A549 (cell line): ENCODE results near the gene FUS. TPM values are rescaled to one million over a fixed set of nuclear protein-coding genes. Genes with fewer than 3 reads are reported as not detected.
A peak's percentile ranks its signal among the peaks of the same experiment; 100 is the strongest.

ENCODE experiments used
- ATAC-seq, 2 experiments: fragments of 200-7000 bp in 1 of 2; fragments of >200 bp in 1 of 2; cut with Nextera tagmentation in 1 of 2; cut with Tn5 transposase in 1 of 2; 3 replicates each; pipeline versions ENCODE4 v1.8.0 to v1.9.1; 2018 to 2020; ENCODE audit warnings: mild to moderate bottlenecking in 1 of 2, moderate library complexity in 1 of 2
- CTCF ChIA-PET: fragments of 300-600 bp; sonication (Branson Sonifier 250); formaldehyde crosslinking; extraction: SDS; loops from one replicate; lab custom pipeline; 2021; ENCODE audit warnings: antibody characterized with exemption, inconsistent platforms; lab: Yijun Ruan, JAX
- POLR2A ChIA-PET: fragments of 350-600 bp; formaldehyde crosslinking; extraction: SDS; loops from one replicate; lab custom pipeline; 2021; ENCODE audit warnings: antibody characterized with exemption, inconsistent platforms; lab: Yijun Ruan, JAX
- DNase-seq, 2 experiments: peaks; one replicate each; pipeline versions ENCODE4 v3.0.0 to v3.0.0-alpha.2; 2011 to 2016; ENCODE audit warnings: low read depth in 1 of 2, low spot score in 1 of 2
- FAIRE-seq: peaks from 2 replicates; lab custom pipeline; 2011; peaks lifted over from hg19 to GRCh38; lab: Jason Lieb, UNC
- H3K27ac ChIP-seq, 2 experiments: fragments of >200 bp; sonication (Bioruptor Twin); formaldehyde crosslinking; 3 replicates each; pipeline ENCODE4 v1.5.1; 2016 to 2017
- H3K4me1 ChIP-seq: fragments of >200 bp; sonication (Bioruptor Twin); formaldehyde crosslinking; 3 replicates; pipeline ENCODE4 v1.6.1; 2016
- H3K4me2 ChIP-seq: fragments of >200 bp; sonication (Bioruptor Twin); formaldehyde crosslinking; 3 replicates; pipeline ENCODE4 v1.6.1; 2016
- H3K4me3 ChIP-seq: fragments of >200 bp; sonication (Bioruptor Twin); formaldehyde crosslinking; 3 replicates; pipeline ENCODE4 v1.5.1; 2016
- H3K9me3 ChIP-seq: fragments of >200 bp; sonication (Bioruptor Twin); formaldehyde crosslinking; 3 replicates; pipeline ENCODE4 v1.6.1; 2016
- CBX8 ChIP-seq: fragments of 200-600 bp; sonication (generic); IDR thresholded peaks from 2 replicates; pipeline ENCODE4 v1.6.1; 2016
- CEBPB ChIP-seq, 2 experiments: fragments of >200 bp in 1 of 2; sonication (Bioruptor Twin) in 1 of 2; formaldehyde crosslinking in 1 of 2; IDR thresholded peaks; 2 replicates each; pipeline ENCODE4 v1.6.1; 2012 to 2016
- CHD4 ChIP-seq: fragments of 200-600 bp; sonication (generic); IDR thresholded peaks from 2 replicates; pipeline ENCODE4 v1.6.1; 2016; ENCODE audit warnings: antibody characterized with exemption, mild to moderate bottlenecking, borderline replicate concordance
- FOSB ChIP-seq: fragments of 250-450 bp; sonication (Bioruptor Pico); IDR thresholded peaks from 2 replicates; pipeline ENCODE4 v1.5.0; 2020; ENCODE audit warnings: mild to moderate bottlenecking, moderate library complexity
- FOSL2 ChIP-seq, 2 experiments: fragments of 450-650 bp in 1 of 2; fragments of >200 bp in 1 of 2; sonication (Bioruptor Twin) in 1 of 2; formaldehyde crosslinking; IDR thresholded peaks; 2 replicates each; pipeline versions ENCODE4 v1.5.0 to v1.6.1; 2016 to 2020; ENCODE audit warnings: mild to moderate bottlenecking in 1 of 2, moderate library complexity in 1 of 2
- HEYL ChIP-seq: fragments of 250-450 bp; sonication (Bioruptor Pico); IDR thresholded peaks from 2 replicates; pipeline ENCODE4 v1.8.0; 2021; ENCODE audit warnings: mild to moderate bottlenecking, moderate library complexity
- HOXB13 ChIP-seq: fragments of 250-450 bp; sonication (Bioruptor Pico); IDR thresholded peaks from 2 replicates; pipeline ENCODE4 v1.5.0; 2020; ENCODE audit warnings: low read depth, mild to moderate bottlenecking, moderate library complexity
- HOXB5 ChIP-seq: fragments of 250-450 bp; sonication (Bioruptor Pico); IDR thresholded peaks from 2 replicates; pipeline ENCODE4 v1.5.0; 2020; ENCODE audit warnings: mild to moderate bottlenecking, moderate library complexity
- JUN ChIP-seq, 2 experiments: fragments of >200 bp; sonication (Bioruptor Twin); formaldehyde crosslinking; IDR thresholded peaks; 2 replicates in 1 of 2; 3 replicates in 1 of 2; pipeline ENCODE4 v1.6.1; 2016 to 2017
- MAZ ChIP-seq: fragments of 150-350 bp; IDR thresholded peaks from 2 replicates; pipeline ENCODE4 v1.6.1; 2014; ENCODE audit warnings: antibody characterized with exemption, low read depth, low read length, borderline replicate concordance
- NPAS2 ChIP-seq: fragments of 250-450 bp; sonication (Bioruptor Pico); IDR thresholded peaks from 2 replicates; pipeline ENCODE4 v1.8.0; 2022; ENCODE audit warnings: mild to moderate bottlenecking, moderate library complexity, borderline replicate concordance
- POLR2A ChIP-seq: IDR thresholded peaks from 2 replicates; pipeline ENCODE4 v1.6.1; 2012; ENCODE audit warnings: mild to moderate bottlenecking, low read length
- POLR2AphosphoS2 ChIP-seq: conservative IDR thresholded peaks from 2 replicates; pipeline ENCODE4 v1.6.1; 2012; ENCODE audit warnings: low read length, improper control_type of control experiment, inconsistent platforms
- RAD21 ChIP-seq, 2 experiments: fragments of >200 bp in 1 of 2; sonication (Bioruptor Twin) in 1 of 2; formaldehyde crosslinking in 1 of 2; IDR thresholded peaks in 1 of 2; conservative IDR thresholded peaks in 1 of 2; 2 replicates in 1 of 2; 3 replicates in 1 of 2; pipeline ENCODE4 v1.6.1; 2012 to 2018; ENCODE audit warnings: inconsistent platforms in 1 of 2
- RARB ChIP-seq: fragments of 250-450 bp; sonication (Bioruptor Pico); IDR thresholded peaks from 2 replicates; pipeline ENCODE4 v1.8.0; 2021; ENCODE audit warnings: mild to moderate bottlenecking, moderate library complexity
- TP53 ChIP-seq: fragments of 250-450 bp; sonication (Bioruptor Pico); IDR thresholded peaks from 2 replicates; pipeline ENCODE4 v1.5.0; 2021; ENCODE audit warnings: mild to moderate bottlenecking, moderate library complexity
- ZSCAN20 ChIP-seq: fragments of 250-450 bp; sonication (Bioruptor Pico); IDR thresholded peaks from 2 replicates; pipeline ENCODE4 v1.8.0; 2022; ENCODE audit warnings: mild to moderate bottlenecking, moderate library complexity
- WGBS: methylation state at CpG from one replicate; pipeline ENCODE4 v1.1.6; 2017; ENCODE audit errors: missing lambda C conversion rate; 5-methylcytosine and 5-hydroxymethylcytosine counted together
- polyA plus RNA-seq, 4 experiments: library from polyadenylated mRNA; depleted of rRNA in 3 of 4; stranded (reverse); fragments of >200 nt; fragmentation: RNase III in 1 of 4; extraction: RNeasy Plus Mini Kit Qiagen cat#74134 plus additional on column Dnase treatment in 1 of 4; gene quantifications; 2 replicates in 3 of 4; 3 replicates in 1 of 4; pipeline ENCODE4 v1.2.3, GENCODE V29; 2011 to 2017
- TF ChIP-seq, protein P1 (sequence below): IDR thresholded peaks from 2 replicates; pipeline ENCODE4 v1.6.1; 2012
- TF ChIP-seq, protein P2 (sequence below): fragments of >200 bp; sonication (Bioruptor Twin); formaldehyde crosslinking; IDR thresholded peaks from 3 replicates; pipeline ENCODE4 v1.6.1; 2016
- TF ChIP-seq, protein P3 (sequence below): fragments of 250-450 bp; sonication (Bioruptor Pico); IDR thresholded peaks from 2 replicates; pipeline ENCODE4 v1.5.0; 2021; ENCODE audit warnings: mild to moderate bottlenecking, moderate library complexity, borderline replicate concordance
- TF ChIP-seq, protein P4 (sequence below): fragments of 250-450 bp; sonication (Bioruptor Pico); IDR thresholded peaks from 2 replicates; pipeline ENCODE4 v1.5.0; 2020; ENCODE audit warnings: low read depth, mild to moderate bottlenecking, moderate library complexity
- TF ChIP-seq, protein P5 (sequence below): IDR thresholded peaks from 2 replicates; pipeline ENCODE4 v1.6.1; 2012
- TF ChIP-seq, protein P6 (sequence below): fragments of >200 bp; sonication (Bioruptor Twin); formaldehyde crosslinking; IDR thresholded peaks from 2 replicates; pipeline ENCODE4 v1.6.1; 2016

The FUS gene
- polyA plus RNA-seq, 2 of the 4 experiments (the other 2 are of a cell fraction), result 224 to 740 TPM

DNA sequence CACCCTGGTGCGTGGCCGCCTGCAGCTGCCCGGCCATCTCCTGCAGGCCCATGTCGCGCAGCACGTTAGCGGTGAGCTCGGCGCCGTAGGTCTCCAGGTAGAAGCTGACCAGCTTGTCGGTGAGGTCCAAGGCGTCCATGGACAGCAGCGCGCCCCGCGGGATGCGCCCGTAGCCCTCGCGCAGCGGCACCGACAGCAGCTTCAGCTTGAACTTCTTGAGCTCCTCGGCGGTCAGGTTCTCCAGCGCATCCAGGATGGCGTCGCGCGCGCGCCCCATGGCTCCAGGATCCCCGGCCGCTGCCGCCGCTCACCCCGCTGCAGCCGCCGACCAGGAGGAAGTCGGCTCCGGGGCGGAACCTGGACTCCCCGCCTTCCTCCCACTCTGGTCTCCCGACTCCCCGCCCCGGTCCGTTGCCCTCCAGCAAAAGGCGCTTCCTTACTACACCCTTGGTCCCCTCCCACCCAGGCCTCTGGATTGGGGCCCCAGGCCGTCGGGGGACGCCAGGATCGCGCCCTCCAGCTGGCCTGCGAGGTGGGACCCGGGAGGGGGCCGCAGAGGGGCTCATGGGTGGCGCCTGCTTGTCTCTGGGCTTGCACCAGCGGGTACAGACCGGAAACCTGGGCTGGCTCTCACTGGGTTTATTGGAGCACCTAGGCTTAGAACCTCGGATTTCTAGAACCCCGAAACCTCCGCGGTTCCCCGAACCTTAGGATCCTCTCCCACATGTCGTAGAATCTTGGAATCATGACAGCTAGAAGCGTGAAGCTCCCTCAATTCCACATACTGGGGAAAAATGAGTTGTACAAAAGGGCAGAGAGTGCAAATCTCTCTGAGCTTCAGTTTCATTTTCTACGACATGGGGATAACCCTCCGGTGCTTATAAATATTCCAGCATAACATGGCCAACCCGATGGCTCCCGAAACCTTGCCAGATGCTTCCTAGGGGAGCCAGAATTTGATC lies 22.8 kb downstream of the FUS start, which contains the start of gene PYCARD:
TSS of gene PYCARD (minus strand) at position 347 of the 962 bp plus-strand sequence. CDS start at position 277, 70 bp downstream.
- peak; percentile 28 to 49 for ATAC-seq
- WGBS, result 32% methylated on average over 56 of the region's 69 CpGs
- peak within 1 kb of the TSS; percentile 69 to 81 for H3K27ac ChIP-seq
- no peak for FAIRE-seq
- peak within 1 kb of the TSS; percentile 55 for H3K4me3 ChIP-seq
- H3K9me3 ChIP-seq, result no peaks in the 10 kb centered on the region
- ChIA-PET CTCF (interaction anchor here (0.5 to 2.0 kb wide), 11 partner anchors 13 to 666 kb away, joined by 3 to 8 read pairs (median 6); partner anchors contain the start of genes HSD3B7 and ZNF843), POLR2A (interaction anchor here (0.7 to 2.8 kb wide), 5 partner anchors 9 to 241 kb away, joined by 3 to 20 read pairs (median 5); partner anchors contain the start of gene FUS)
- H3K4me2 ChIP-seq, result peak within 1 kb of the TSS; percentile 79
- peak in 1 of 2 experiments; percentile 35 for DNase-seq
- peaks cover 32% of the 10 kb centered on the region for H3K4me1 ChIP-seq
- TF ChIP-seq POLR2A (peak; percentile 51), HOXB5 (CRISPR knock-in tag) (no peak)
- TF ChIP-seq, protein P1, sequence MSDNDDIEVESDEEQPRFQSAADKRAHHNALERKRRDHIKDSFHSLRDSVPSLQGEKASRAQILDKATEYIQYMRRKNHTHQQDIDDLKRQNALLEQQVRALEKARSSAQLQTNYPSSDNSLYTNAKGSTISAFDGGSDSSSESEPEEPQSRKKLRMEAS, result peak; percentile 36

- ChIA-PET POLR2A (no interaction called here), CTCF (interaction anchor here (0.9 to 1.0 kb wide), 2 partner anchors 11 to 237 kb away, joined by 3 to 4 read pairs; partner anchors contain the start of gene ZNF843)
- Histone ChIP-seq H3K4me2 (no peak overlapping the region), H3K4me1 (peaks cover 31% of the 10 kb centered on the region), H3K27ac (no peak overlapping the region), H3K9me3 (no peaks in the 10 kb centered on the region), H3K4me3 (no peak overlapping the region)
- DNase-seq, result no peak
- TF ChIP-seq HOXB13 (CRISPR knock-in tag), result no peak
- TF ChIP-seq, protein P2, sequence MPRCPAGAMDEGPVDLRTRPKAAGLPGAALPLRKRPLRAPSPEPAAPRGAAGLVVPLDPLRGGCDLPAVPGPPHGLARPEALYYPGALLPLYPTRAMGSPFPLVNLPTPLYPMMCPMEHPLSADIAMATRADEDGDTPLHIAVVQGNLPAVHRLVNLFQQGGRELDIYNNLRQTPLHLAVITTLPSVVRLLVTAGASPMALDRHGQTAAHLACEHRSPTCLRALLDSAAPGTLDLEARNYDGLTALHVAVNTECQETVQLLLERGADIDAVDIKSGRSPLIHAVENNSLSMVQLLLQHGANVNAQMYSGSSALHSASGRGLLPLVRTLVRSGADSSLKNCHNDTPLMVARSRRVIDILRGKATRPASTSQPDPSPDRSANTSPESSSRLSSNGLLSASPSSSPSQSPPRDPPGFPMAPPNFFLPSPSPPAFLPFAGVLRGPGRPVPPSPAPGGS, result no peak
- TF ChIP-seq, protein P3, sequence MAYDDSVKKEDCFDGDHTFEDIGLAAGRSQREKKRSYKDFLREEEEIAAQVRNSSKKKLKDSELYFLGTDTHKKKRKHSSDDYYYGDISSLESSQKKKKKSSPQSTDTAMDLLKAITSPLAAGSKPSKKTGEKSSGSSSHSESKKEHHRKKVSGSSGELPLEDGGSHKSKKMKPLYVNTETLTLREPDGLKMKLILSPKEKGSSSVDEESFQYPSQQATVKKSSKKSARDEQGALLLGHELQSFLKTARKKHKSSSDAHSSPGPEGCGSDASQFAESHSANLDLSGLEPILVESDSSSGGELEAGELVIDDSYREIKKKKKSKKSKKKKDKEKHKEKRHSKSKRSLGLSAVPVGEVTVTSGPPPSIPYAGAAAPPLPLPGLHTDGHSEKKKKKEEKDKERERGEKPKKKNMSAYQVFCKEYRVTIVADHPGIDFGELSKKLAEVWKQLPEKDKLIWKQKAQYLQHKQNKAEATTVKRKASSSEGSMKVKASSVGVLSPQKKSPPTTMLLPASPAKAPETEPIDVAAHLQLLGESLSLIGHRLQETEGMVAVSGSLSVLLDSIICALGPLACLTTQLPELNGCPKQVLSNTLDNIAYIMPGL (CRISPR knock-in tag), result no peak
- TF ChIP-seq RAD21 (conservative IDR thresholded peaks at IDR 0.05 in 1 of 2, IDR thresholded peaks at IDR 0.05 in 1 of 2), result no peak
- FAIRE-seq, result no peak
- ATAC-seq, result no peak
- 85% methylated on average over 9 of the region's 9 CpGs for whole genome bisulfite sequencing
These were observed 25.1 kb downstream of the FUS start for GRCh38 chr16:31204871-31205666.

GRCh38 chr16:31206776-31207175 lies 26.8 kb downstream of the FUS start:
- POLR2A ChIA-PET, result interaction anchor here (0.5 kb wide), 1 partner anchor 41 kb away, joined by 3 read pairs; no protein-coding TSS in a partner anchor
- no peak for DNase-seq
- CTCF ChIA-PET, result interaction anchor here (0.9 to 1.4 kb wide), 6 partner anchors 61 to 662 kb away, joined by 3 to 4 read pairs (median 3); partner anchors contain the start of gene ZNF843

More at GRCh38 chr16:31206776-31207175, 26.8 kb downstream of the FUS start:
- ATAC-seq (no peak), FAIRE-seq (no peak)
- Histone ChIP-seq H3K4me1 (peaks cover 14% of the 10 kb centered on the region), H3K4me3 (no peak overlapping the region), H3K27ac (no peak overlapping the region), H3K9me3 (no peaks in the 10 kb centered on the region), H3K4me2 (no peak overlapping the region)
- TF ChIP-seq CBX8, result no peak
- no peak for TF ChIP-seq TP53 (CRISPR knock-in tag)
- TF ChIP-seq MAZ, result no peak
- TF ChIP-seq POLR2AphosphoS2, result no peak
- TF ChIP-seq NPAS2 (CRISPR knock-in tag), result no peak
- TF ChIP-seq CHD4, result no peak
- TF ChIP-seq, protein P4, sequence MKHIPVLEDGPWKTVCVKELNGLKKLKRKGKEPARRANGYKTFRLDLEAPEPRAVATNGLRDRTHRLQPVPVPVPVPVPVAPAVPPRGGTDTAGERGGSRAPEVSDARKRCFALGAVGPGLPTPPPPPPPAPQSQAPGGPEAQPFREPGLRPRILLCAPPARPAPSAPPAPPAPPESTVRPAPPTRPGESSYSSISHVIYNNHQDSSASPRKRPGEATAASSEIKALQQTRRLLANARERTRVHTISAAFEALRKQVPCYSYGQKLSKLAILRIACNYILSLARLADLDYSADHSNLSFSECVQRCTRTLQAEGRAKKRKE (CRISPR knock-in tag), result no peak
- no peak for TF ChIP-seq FOSL2 (IDR thresholded peaks at IDR 0.05)
- TF ChIP-seq FOSL2 (CRISPR knock-in tag; IDR thresholded peaks at IDR 0.05), result no peak
- TF ChIP-seq HEYL (CRISPR knock-in tag), result no peak
- no peak for TF ChIP-seq RARB (CRISPR knock-in tag)
- TF ChIP-seq, protein P1, result no peak
- no peak for TF ChIP-seq ZSCAN20 (CRISPR knock-in tag)
- no peak for TF ChIP-seq JUN (IDR thresholded peaks at IDR 0.05)
- TF ChIP-seq, protein P5, sequence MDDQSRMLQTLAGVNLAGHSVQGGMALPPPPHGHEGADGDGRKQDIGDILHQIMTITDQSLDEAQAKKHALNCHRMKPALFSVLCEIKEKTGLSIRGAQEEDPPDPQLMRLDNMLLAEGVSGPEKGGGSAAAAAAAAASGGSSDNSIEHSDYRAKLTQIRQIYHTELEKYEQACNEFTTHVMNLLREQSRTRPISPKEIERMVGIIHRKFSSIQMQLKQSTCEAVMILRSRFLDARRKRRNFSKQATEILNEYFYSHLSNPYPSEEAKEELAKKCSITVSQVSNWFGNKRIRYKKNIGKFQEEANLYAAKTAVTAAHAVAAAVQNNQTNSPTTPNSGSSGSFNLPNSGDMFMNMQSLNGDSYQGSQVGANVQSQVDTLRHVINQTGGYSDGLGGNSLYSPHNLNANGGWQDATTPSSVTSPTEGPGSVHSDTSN, result no peak
- TF ChIP-seq POLR2A, result no peak
- TF ChIP-seq, protein P6, sequence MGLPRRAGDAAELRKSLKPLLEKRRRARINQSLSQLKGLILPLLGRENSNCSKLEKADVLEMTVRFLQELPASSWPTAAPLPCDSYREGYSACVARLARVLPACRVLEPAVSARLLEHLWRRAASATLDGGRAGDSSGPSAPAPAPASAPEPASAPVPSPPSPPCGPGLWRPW, result no peak
- no peak for TF ChIP-seq FOSB (CRISPR knock-in tag)
- no peak for TF ChIP-seq CEBPB (IDR thresholded peaks at IDR 0.05)
- WGBS, result 66% methylated on average over 6 of the region's 6 CpGs
